ENCODE results near the gene SHOC2.

The SHOC2 gene

DNA sequence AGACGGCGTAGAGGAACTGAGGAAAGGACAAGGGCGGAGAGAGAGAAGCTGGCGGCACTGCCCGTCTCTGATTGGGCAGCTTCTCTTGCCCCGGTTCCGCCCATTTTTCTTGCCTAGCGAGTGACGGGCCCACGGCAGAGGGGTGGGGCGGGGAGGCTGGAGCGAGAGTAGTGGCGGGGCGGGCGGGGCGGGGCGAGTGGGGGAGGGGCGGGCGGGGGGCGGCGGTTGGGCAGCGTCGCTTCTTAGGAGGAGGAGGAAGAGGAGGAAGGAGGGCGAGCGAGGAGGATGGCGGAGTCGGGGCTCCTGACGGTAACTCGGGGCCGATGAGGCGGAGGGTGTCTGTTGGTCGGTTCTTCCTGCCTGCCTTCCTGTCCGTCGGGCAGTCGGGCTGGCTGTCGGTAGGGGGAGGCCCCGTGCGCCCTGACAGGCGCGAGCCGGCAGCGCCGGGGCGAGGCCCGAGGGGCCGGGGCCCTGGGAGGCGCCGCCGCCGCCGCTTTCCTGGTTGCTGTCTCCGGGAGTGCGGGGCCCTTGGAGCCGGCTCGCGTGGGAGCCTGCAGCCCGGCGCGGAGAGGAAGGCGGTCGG lies at the start of gene SHOC2:
SHOC2 (plus strand) TSS at position 256 of the 583 bp plus-strand sequence. CDS start 44,755 bp downstream, outside the sequence.
- no peak for DNase-seq

GRCh38 chr10:110870823-110871297 lies 48.5 kb upstream of the SHOC2 start:
- no peak for DNase-seq

- DNase-seq = peak; percentile 96
These were observed 47.9 kb upstream of the SHOC2 start, which contains the start of gene PDCD4 for GRCh38 chr10:110871298-110872084. TSS of gene PDCD4 (plus strand) at chr10:110871928. CDS start at chr10:110876028, 4,100 bp downstream.

DNA sequence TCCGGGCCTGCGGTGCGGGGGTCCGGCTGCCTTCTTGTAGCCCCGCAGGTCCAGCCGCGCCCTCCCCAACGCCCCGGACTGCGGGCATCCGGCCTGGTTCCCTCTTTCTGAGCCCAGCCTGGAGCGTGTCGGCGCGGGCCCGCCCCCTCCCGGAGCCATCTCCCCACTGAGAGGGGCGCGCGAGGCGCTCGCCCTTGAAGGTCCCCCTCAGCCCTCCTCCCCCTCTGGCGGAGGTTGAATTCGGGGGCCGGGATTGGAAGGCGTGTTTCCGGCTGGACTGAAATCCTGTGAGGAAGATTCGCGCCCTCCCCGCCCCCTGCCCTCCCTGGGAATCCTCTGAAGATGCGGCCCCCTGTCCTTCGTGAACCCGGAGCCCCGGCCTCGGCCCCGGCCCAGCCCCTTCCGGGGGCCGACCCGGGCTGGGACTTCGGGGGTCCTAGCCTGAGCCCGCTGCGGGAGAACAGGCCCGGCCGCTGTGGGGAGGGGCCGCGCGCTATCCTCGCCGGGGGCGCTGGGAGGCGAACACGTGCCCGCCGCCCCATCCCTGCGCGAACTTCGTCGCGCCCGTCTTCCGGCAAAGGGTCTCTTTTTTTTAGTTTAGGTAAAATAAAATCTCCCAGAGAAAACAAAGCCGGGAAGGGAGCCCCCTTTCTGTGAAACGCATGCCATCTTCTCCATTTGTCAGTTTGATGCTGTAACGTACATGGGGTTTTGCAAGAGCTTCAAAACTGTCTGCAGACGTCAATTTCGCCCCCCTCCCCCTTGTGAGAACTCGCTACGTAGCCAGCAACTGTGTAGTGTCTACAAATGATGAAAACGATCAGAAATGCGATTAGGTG lies 47.0 kb upstream of the SHOC2 start:
- peak; percentile 76 for DNase-seq

DNA sequence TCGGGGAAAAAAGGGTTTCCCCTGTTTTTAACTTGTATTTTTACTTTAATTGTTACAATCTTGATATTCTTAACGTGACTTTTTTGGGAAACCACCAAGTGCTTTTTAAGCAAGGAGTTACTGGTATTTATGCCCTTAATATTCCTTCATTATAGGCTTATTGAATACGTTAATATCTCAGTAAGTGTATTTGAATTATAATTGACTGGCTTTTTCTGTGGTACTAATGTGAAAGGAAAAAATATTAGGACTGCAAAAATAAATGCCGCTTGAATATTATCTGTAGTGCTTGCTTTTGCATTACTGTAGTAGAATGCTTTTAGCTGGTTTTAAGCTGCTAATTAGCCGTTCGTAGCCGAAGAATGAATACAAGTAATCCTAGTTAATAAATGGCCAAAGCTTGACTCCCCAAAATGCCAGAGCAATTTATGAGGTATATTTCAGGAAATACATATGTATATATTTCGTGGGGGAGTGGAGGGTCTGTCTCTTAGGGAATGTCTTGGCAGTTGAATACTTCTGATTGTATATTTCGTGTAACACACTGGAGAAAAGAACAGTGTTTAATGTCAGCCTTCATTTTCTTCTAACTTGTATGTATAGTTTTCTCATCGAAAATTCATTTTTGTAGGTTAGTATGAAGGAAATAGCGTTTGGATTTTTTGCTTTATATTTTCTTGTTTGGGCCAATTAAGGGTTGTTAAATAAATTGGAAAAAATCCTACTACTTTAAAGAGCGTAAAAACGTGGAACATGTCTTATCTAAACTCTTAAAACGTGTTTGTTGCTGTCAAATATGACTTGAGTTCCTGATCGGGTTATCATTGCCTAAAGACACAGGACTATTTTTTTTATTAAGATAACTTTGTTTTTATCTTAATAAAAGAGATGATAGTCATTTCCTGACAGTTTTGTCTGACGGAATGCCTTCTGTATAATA lies 46.1 kb upstream of the SHOC2 start:
- no peak for DNase-seq

DNA sequence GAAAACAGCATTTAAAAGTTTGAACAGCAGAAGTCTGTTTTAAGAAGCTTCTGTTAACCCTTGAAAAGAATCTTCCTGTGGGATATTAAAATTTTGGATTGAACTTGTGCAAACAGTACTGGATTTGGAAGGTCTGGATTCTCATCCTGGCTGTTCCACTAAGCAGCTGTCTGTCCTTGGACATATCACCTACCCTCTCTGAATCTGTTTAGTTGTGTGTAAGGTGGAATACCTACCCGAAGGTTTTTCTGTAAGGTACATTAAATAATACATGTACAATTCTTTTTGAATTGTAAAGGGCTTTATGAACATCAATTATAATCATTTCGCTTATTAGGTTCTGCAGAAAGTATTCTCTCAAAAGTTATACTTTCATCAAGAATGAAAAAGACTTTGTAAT lies 45.5 kb upstream of the SHOC2 start:
- DNase-seq = no peak

- no peak for DNase-seq
These were observed 43.4 kb upstream of the SHOC2 start for GRCh38 chr10:110876000-110876399.

DNA sequence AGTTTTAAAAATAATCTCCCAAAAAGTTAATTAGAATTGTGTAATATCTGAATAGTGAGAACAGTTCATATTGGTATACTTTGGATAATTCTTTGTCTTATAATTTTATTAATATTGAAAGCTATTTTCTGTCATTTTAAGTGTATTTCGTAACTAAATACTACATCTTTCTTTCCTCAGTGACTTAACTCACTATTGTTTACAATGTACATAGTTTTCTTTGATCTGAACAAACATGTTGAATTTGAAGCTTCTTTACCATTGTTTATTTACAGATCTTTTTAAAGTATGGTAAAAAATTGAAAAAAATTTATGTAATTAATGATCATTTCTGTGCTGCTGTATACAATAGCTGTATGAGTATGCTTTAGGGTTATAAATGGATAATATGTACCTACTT lies 42.6 kb upstream of the SHOC2 start:
- no peak for DNase-seq

DNA sequence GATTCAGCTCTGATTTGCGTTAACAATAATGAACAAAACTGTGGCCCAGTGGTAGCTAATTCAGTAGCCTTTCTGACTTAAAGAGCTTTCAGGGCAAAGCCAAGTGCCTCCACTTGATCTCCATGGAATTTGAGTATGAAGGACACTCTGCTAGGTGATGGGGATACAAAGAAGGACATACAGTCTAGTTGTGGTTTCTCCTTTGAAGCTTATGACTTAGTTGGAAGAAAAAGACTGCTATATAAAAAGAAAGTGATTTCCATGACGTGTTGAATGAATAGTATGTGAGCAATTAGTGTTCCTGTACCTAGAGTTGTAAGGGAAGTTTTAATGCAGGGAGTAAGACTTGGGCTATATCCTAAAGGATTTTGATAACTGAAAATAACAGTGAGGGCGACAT lies 39.4 kb upstream of the SHOC2 start:
- no peak for DNase-seq

- no peak for DNase-seq
These were observed 38.2 kb upstream of the SHOC2 start for GRCh38 chr10:110881247-110881646.

DNA sequence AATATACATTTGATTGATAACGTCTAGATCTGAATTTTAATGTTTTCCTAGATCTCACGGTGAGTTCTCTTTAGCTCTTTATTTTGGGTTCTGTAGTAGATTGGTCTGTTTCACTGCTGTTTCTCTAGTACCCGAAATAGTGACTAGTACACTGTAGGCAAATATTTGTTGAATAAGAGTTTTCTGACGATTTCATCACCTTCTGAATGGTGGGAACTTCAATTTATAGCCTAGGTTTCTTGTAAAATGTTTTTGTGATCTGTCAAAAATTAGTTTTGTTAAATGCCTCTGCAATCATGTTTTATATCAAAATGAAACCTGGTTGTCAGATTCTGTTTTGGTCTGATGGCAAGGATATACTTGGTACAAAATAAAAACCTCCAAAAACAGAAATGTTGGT lies 37.5 kb upstream of the SHOC2 start:
- no peak for DNase-seq

GRCh38 chr10:110883924-110884323 lies 35.5 kb upstream of the SHOC2 start:
- DNase-seq = no peak

DNA sequence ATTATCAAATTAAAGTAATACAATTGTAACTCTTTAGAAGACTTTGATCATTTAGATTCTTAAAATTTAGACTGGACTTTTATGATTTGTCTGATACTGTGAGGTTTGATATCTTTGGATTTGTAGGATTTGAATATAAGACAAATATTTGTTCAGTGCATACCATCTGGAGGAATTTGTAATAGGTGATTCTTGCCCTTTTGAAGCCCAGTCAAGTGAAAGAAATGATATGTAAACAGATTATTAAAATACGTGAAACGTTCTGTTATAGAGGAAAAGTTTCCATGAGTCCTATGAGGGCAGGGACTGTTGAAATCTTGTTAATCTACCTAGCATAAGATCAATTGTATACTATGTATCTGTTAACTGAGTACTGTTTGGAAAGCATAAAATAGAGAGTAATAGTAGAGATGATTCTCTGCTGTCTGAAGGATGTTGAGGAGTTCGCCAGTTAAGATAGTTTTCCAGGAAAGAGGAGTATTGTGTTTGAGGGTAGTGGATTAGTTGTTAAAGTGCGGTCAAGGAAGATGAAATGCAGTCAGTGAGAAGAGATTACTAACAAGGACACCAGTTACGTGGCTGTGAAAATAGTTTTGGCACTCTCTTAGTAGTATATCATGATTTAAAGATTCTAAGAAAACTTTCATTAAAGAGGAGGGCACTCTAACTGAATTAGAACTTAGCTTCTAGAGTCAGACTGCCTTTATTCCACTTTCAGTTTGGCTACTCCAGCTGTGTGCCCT lies 33.3 kb upstream of the SHOC2 start:
- no peak for DNase-seq

- DNase-seq = no peak
These were observed 31.8 kb upstream of the SHOC2 start for GRCh38 chr10:110887560-110887959.

GRCh38 chr10:110892602-110893288 lies 26.7 kb upstream of the SHOC2 start:
- DNase-seq = no peak

DNA sequence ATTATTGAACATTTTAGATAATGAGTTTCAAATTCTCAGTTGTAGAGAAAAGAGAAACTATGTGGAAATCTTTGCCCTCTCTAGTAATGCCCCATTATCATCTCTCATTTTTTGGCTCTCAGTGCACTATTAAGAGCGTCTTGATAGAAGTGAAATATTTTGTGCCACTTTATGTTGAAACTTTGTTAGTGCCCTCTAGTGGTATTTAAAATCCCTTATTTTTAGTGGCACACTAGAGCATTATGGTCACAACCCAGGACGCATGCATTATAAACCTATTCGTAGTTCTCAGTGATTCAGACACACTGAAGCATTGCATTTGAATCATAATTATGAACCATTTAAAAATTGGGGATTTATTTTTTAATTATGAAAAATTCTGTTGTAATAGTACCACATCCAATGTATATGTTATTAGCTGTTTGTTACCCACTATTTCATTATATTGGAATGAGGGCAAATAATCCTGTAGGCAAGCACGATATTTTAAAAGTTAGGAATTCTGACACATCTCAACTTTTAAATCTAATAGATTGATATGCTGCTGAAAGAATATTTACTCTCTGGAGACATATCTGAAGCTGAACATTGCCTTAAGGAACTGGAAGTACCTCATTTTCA lies 25.7 kb upstream of the SHOC2 start:
- DNase-seq = peak; percentile 25

GRCh38 chr10:110897184-110897583 lies 22.2 kb upstream of the SHOC2 start:
- no peak for DNase-seq

GRCh38 chr10:110898391-110898790 lies 21.0 kb upstream of the SHOC2 start:
- no peak for DNase-seq

DNA sequence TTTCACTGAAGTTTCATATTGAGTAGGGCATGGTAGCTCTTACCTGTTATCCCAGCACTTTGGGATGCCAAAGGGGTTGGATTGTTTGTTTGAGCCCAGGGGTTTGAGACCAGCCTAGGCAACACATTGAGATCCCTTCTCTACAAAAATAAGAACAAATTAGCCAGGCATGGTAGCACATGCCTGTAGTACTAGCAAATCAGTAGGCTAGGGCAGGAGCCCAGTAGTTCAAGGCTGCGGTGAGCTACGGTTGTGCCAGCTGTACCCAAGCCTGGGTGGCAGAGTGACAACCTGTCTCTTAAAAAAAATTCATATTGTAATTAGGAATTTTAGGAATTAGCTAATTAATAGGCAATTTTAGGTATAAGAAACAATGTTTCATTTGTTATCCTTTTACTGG lies 18.4 kb upstream of the SHOC2 start:
- DNase-seq = no peak
